ENCODE measurements around the gene PGRMC2.
"Not testable (repeated sequence)": the region's sequence is repeated elsewhere in the genome, so short reads cannot be mapped to it uniquely, and the experiment has no call there.

The PGRMC2 gene

DNA sequence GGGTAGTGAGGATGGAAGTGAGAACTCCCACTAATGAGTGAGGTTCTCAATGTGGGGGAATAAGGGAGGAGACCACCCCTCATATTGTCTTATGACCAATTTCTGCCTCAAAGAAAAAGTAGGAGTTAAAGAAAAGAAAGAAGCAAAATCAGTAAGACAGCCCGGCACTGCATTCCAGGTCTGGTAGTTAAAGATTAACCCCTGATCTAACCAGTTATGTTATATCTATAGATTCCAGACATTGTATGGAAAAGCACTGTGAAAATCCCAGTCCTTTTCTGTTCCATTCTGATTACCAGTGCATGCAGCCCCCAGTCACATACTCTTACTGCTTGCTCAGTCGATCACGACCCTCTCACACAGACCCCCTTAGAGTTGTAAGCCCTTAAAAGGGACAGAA, 20.4 kb downstream of the PGRMC2 start:
- not testable (repeated sequence) for DNase-seq (ENCODE audit: low spot score)

DNA sequence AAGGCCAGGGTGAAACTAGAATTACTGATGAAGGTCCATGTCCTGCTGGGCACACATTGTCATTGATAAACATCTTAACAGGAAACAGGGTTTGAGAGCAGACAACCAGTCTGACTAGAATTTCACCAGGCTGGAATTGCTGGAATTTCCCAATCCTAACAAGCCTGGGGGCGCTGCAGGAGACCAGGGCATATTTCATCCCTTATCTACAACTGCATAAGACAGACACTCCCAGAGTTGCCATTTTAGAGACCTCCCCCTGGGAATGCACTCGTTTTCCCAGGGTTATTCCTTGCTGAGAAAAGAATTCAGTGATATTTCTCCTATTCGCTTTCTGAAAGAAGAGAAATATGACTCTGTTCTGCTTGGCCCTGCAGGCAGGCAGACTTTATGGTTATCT, 22.1 kb downstream of the PGRMC2 start:
- DNase-seq (ENCODE audit: low spot score): not testable (repeated sequence)

DNA sequence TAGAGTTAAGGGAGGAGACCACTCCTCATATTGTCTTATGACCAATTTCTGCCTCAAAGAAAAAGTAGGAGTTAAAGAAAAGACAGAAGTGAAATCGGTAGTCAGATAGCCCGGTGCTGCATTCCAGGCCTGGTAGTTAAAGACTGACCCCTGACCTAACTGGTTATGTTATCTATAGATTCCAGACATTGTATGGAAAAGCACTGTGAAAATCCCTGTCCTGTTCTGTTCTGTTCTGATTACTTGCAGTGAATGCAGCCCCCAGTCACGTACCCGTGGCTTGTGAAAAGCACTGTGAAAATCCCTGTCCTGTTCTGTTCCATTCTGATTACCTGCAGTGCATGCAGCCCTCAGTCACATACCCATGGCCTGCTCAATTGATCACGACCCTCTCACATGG, 27.7 kb downstream of the PGRMC2 start:
- not testable (repeated sequence) for DNase-seq (ENCODE audit: low spot score)

DNA sequence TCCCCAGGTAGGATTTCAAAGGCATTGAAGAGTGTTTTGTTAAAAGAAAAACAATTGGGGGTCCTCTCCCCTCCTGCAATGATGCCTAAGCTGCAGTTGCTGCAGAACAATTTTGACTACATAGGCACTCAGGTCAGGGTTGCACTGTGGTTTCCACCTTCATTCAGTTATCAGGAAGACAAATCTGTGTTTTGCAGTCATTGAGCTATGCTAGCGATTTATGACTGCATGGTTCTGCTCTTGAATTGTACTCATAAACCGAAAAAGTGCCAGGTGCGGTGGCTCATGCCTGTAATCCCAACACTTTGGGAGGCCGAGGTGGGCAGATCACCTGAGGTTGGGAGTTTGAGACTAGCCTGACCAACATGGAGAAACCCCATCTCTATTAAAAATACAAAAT, 29.4 kb downstream of the PGRMC2 start:
- DNase-seq (ENCODE audit: low spot score): not testable (repeated sequence)

DNA sequence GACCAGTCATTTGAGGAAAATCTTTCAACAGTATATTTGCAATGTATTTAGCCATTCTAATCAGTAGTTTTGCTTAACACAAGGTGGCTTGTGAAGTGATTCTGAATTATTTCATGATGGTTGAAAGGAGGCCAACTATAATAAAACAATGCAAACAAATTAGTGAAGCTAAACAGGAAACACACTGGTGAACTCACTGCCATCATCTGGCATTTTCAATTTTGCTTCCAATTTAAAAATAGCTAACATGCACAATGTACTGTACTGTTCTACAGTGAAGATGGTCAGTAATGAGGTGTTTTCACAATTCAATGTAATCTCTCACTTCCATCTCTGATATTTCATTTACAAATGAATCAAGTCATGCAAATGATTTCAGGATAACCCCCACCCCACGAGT, 31.1 kb downstream of the PGRMC2 start:
- DNase-seq (ENCODE audit: low spot score): no peak

DNA sequence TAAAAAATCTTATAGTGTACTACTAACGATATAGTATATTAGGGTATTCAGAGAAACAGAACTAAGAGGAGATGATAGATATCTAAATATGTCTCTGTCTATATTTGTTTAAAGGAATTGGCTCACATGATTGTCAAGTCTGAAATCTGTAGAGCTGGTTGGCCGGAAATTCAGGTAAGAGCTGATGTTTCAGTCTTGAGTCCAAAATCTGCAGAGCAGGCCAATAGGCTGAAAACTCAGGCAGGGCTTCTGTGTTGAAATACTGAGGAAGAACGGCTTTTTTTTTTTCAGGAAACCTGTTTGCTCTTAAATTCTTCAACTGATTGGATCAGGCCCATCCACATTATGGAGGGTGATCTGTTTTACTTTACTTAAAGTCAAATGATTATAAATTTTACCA, 31.7 kb downstream of the PGRMC2 start:
- no peak for DNase-seq (ENCODE audit: low spot score)

DNA sequence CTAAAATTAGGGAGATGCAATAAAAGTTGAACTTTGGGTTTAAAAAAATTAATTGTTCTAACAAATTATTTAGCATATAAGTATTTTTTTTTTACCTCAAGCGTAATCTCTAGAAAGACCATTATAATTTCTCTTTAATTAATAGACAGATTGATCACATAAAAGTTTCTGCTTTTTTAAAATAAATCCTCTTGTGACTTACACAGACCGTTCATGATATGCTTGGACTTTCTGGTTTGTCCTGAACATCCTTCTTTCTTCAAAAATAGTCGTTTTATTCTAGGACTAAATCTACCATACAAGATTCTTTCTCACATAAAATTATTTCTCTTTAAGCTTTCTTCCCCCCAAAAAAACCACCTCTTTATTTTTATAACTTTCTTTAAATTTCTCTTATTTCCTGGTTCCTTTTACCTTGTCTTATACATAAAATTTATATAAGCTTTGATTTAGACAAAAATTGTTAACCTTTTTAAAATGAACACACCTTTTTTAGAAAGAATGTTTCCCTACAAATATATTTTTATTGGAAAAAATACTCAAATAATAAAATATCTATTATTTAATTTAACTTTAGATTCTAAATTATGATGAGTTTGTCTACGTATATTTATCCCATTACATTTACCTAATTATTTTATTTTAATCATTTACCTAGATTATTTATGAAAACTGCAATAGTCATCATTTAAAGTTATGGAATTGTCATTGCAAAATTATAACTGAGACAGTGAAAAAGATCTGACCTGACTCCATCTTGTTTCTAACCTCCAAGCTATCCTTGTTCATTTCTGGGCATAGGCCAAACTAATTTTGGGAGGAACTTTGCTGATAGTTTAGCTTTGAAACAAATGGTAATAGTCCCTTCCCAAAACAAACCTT, 37.6 kb downstream of the PGRMC2 start:
- DNase-seq (ENCODE audit: low spot score): no peak

DNA sequence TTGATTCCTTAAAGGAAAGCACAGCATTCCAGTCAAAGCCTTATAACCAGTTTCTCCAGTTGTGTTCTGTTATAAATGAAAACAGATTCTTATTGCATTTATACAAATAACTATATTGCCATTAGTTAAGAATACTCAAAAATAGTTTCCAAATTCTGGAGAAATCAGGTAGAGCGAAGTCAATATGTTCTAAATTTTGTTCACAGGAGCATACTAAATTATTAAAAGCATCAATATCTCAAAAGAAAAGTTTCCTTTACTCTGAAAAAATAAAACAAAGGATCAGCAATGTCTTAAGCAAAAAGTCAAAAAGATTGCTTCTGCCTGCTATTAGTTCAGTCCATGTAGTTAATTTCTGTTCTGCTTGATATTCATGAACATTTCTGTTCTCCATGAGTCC, 39.7 kb downstream of the PGRMC2 start:
- no peak for DNase-seq (ENCODE audit: low spot score)

DNA sequence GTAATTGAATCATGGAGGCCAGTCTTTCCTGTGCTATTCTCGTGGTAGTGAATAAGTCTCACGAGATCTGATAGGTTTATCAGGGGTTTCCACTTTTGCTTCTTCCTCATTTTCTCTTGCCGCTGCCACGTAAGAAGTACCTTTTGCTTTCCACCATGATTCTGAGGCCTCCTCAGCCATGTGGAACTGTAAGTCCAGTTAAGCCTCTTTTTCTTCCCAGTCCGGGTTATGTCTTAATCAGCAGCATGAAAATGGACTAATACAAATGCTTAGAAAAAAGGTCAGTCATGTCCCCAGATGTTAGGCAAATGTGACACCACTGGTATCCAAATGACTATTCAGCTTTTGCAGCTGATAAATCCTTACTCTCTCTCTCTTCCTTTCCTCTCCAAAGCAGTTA, 42.2 kb downstream of the PGRMC2 start:
- not testable (repeated sequence) for DNase-seq (ENCODE audit: low spot score)

DNA sequence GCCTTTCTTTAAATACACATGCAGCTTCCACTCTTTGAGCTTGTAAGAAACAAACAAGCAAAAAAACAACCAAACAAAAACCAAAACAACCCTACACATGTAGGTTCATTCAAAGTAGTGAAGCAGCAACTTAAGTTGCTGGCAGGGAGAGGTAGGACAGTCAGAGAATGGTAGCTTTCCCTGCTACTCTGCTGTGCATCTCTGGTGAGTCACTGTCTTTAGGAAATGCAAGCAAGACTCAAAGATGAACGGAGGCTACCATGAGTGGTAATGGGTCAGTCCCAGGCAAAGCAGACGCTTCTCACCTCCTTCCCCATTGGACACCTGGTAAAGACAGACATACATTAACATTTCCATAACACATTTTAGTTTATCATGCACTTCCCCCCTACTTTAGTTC, 43.2 kb downstream of the PGRMC2 start:
- DNase-seq (ENCODE audit: low spot score): no peak

DNA sequence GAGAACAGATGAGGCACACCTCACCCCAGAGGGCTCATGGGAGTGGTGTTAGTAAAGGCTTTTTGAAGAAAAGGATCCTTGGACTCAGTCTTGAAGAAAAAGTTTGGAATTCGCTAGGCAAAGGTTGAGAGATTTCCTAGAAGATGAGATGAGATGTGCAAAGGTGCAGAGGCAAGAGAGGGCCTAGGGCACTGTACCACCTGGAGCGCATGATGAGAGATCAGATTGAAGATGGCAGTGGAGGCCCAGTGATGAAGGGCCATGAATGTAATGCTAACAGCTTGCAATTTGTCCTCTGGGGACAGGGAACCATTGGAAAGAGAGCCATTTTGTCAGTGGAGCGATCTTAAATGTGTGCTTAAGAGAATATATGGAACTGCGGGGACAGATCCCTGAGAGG, 45.0 kb downstream of the PGRMC2 start:
- DNase-seq (ENCODE audit: low spot score): no peak

DNA sequence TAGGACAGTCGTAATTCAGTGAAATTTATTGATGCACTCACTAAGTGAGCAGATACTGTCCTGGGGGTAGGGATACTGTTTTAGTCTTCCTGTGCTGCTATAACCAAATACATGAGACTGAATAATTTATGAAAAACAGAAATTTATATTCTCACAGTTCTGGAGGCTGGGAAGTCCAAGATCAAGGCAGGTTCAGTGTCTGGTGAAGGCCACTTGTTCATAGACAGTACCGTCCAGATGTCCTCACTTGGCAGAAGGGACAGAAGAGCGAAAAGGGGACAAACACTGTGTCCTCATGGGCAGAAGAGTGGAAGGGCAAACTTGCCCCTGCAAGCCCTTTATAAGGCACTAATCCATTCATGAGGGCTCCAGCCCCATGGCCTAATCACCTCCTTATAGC, 45.6 kb downstream of the PGRMC2 start:
- no peak for DNase-seq (ENCODE audit: low spot score)

DNA sequence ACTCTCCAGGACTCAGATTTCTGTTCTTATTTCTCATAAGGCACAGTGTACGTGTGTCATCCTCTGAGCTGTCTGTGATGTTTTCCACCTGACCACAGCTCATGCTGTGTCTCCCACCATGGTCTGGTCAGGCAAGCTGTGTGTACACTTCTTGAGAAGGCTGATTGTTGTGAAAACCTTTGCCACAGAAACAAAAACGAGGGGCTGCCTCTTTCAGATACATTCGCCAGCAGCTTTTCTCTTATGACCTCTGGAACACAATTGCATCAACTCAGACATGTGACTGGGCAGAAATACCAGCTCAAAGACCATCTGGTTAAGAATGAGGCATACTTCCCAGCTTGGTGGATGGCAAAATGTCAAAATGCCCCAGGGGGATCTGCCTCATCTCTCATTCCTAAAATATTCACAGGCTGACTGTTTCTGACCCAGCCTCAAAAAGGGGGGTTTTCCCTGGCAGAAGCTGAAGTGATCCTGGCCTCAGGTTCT, 46.1 kb downstream of the PGRMC2 start:
- no peak for DNase-seq (ENCODE audit: low spot score)

DNA sequence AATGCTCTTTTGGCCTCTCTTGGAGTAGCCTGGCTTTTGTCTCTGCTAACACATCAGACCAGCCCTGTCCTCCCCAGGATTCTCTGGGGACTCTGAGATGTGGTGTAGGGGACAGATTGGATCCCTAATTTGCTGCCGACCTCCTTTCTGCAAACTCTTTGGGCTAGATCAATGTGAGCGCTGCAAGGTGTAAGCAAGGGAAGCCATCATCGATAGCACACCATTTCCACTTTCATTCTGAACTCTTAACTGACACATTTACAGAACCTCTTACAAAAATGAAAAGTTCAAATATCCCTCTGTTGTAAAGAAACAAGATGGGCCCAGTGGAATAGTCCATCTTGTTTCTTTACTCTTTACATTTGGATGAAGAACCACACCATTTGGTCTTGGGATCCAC, 46.6 kb downstream of the PGRMC2 start:
- DNase-seq (ENCODE audit: low spot score): no peak

DNA sequence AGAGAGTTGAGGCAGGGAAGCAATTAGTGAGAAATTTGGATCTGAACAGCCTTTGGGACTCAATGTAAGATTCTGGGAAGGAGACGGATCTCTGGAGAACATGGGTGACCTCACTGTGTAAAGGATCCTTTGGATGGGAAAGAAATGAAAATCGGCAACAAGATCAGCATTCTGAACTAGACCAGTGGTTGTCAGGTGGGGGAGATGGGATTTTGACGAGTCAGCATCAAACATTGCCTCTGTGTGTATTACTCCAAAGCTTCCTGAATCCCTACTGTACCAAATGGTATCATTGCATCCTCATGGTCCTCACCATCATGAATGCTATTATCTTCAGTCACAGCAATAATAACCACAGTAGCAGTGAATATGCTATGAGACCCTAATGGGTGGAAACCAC, 52.8 kb downstream of the PGRMC2 start:
- DNase-seq (ENCODE audit: low spot score): no peak

DNA sequence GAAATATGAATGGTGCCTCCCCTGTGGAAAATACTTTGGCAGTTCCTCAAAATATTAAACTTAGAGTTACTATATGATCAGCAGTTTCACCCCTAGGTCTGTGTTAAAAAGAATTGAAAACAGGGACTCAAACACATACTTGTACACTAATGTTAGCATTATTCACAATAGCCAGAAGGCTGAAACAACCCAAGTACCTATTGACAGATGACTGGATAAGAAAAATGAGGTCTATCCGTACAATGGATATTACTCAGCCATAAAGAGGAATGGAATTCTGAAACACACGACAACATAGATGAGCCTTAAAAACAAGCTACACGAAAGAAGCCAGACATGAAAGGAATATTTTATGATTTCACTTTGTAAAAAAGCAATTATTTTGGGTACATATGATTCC, 54.9 kb downstream of the PGRMC2 start:
- no peak for DNase-seq (ENCODE audit: low spot score)

DNA sequence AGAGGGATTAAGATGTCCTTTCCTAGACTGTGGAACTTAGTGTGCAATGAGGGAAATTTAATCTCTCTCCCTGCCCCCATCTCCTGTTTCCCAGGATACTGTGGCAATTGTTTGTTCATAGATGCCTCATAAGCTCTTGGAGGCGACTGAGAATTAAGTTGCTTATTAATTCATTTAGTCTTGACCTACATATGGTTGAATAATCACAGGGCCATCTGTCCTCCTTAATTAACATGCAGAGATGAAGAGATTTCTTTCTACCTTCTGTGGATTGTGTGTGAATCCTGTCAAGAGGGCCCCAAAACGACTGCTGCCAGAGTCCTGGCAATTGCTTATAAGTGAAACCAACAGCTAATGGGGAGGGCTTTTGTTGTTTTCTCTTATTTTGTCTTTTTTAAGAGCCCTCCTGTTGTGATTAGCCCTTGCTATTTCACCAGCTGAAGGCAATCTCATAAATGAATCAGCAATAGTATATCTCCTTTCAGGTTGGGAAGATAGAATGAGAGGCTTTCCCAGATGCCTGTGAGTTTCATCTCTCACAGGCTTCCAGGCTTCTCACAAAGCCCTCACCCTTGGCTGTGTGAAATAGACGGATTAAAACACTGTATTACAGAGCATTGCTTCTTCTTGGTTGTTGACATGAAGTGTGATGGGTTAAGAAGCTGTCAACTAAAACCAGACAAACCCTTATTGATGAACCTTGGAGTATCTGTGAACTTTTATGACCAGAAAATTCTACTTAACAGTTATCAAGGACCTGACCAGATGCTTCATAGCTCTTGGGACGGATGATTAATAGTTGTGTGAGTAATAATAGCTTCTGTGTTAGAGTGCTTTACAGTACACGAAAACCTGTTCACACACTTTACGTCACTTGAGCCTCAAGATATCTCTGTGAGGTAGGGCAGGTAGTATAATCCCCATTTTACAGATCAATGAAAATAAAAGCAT, 58.5 kb downstream of the PGRMC2 start:
- no peak for DNase-seq (ENCODE audit: low spot score)

DNA sequence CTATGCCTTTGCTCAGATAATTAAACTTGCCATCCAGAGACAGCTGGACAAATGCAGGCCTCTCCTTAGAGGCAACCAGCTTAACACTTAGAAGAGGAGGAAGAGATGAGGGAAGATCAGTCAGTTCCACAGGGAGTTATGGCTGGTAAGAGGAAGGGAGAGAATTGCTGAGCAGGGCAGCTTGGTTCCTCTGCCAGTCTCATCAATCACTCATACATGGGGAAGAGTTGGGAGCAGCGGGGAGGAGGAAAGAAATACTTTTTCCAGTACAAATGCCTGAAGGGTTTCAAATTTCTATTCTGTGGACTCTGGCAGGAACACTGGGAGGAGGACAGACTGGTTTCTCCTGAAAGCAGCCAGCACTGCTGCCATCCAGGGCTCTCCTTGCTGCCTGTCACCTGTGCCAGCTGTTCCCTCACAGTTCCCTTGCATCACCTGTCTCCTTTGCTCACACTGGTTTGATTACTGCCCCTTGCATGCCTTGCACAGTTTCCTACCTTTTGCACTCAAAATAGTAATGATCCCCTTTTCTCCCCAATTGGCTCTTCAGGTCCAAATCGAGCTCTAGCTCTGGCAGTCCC, 59.5 kb downstream of the PGRMC2 start:
- no peak for DNase-seq (ENCODE audit: low spot score)

DNA sequence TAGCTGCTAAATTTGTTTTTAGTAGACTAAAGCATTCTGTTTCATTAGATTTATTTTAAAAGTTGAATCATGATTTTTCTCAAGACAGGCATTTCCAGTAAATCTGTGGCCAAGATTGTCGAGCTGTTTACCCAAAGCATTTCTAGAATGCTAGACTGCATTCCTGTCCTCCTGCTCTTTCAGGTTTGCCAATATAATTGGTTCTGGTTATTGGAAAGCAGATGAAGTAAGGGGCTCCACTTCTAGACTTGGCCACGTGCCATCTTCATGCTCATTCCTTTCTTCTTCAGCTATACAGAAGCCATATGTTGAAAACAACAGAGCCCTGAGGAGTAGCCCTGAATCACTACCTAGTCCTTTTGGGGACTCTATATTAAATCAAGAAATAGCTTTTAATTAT, 62.5 kb downstream of the PGRMC2 start:
- DNase-seq (ENCODE audit: low spot score): no peak

DNA sequence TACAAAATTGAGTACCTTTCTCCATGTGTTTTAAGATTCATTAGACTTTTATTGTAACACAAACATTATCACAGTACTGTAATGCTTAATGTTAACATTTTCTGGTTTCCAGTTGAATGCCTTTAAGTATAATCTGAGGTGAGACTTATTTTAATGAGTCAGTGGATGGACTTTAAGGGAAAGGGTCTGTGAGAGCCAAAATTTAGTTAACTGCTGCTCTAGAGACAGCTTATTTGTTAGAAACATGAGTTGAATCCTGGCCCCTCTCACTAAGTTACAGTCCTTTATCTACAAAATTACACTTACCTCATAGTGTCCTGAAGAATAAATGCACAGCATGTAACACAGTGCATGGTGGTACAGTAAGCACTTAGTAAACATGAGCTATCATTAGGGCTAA, 66.0 kb downstream of the PGRMC2 start:
- DNase-seq (ENCODE audit: low spot score): no peak

DNA sequence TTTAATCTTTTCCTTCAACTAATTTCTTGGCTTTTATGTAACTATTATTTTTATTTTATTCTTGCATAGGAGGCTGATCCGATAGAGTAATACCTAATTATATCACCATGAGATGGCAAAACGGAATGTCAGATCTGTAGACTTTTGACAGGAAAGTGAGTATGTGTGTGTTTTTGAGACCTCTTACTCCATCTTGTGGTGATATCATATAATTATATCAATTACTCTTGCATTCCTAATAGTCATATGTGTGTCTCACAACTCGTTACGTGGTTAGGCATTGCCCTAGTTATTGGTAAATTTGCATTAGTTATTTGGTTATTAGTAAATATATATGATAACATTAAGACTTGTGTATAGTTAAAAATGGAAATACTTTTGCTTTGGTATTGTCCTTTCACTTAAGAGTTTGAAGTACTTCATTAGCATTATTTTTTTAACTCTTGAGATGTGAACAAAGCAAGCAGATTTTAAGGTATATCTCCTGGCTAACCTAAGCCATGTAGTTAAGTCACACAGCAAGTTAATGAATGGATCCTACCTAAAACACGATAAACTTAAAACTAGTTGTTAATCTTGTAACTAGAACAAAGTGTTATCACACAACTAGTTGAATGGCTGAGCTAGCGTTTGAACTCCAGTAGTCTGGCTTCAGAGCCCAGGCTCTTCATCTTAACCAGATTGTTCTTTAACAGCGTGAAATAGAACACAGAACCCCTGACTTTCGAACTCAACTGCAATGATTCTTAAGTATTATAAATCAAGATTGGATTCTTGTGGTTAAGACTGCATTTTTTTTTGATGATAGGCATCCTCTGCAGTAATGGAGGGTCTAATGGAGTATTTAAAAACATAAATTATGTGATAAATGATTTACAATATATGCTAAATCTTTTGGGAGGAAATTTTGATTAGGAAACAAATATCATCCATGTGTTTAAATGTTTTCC, 67.1 kb downstream of the PGRMC2 start:
- peak; percentile 3 for DNase-seq (ENCODE audit: low spot score)
